GM12864 (cell line): ENCODE measurements around the gene PSMF1.
"Not testable (repeated sequence)": the region's sequence is repeated elsewhere in the genome, so short reads cannot be mapped to it uniquely, and the experiment has no call there.

Experiments used
- DNase-seq: peaks from one replicate; pipeline ENCODE4 v3.0.0-alpha.2; 2011; ENCODE audit warnings: low read depth
- H3K4me3 ChIP-seq: 2 replicates; pipeline ENCODE4 v1.5.1; 2011; ENCODE audit warnings: mild to moderate bottlenecking, low read depth, low read length, control low read depth
- CTCF ChIP-seq: IDR thresholded peaks from 2 replicates; pipeline ENCODE4 v1.5.1; 2011; ENCODE audit warnings: low read depth, mild to moderate bottlenecking, moderate library complexity, low read length, control low read depth, inconsistent platforms; ENCODE audit errors: missing control alignments

Gene PSMF1

GRCh38 chr20:1144401-1145172 lies 26.2 kb downstream of the PSMF1 start:
- H3K4me3 ChIP-seq, result no peak overlapping the region
- TF ChIP-seq CTCF, result no peak
- no peak for DNase-seq

DNA sequence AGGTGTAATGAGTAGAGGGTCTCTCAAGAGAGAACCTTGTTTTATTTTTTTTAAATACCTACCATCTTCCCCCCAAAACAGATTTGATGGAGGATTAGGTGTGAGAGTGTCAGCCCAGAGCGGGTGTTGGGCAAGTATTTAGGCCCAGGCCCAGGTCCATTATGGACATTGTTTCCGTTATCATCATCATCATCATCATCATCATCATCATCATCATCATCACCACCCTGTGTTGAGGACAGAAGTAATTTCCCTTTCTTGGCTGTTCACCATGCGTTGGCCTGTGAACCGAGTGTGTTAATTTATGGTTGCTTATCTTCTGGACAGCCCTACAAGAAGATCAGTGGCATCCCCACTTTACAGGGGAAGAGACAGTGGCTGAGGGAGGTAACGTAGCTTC lies 28.6 kb downstream of the PSMF1 start:
- no peak for DNase-seq
- TF ChIP-seq CTCF, result no peak
- no peak overlapping the region for H3K4me3 ChIP-seq

DNA sequence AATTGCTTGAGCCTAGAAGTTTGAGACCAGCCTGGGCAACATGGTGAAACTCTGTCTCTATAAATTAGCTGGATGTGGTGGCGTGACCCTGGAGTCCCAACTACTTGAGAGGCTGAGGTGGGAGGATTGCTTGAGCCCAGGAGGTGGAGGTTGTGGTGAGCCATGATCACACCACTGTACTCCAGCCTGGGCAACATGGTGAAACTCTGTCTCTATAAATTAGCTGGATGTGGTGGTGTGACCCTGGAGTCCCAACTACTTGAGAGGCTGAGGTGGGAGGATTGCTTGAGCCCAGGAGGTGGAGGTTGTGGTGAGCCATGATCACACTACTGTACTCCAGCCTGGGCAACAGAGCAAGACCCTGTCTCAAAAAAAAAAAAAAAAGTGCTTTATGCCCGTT lies 31.4 kb downstream of the PSMF1 start:
- not testable (repeated sequence) for H3K4me3 ChIP-seq, DNase-seq

DNA sequence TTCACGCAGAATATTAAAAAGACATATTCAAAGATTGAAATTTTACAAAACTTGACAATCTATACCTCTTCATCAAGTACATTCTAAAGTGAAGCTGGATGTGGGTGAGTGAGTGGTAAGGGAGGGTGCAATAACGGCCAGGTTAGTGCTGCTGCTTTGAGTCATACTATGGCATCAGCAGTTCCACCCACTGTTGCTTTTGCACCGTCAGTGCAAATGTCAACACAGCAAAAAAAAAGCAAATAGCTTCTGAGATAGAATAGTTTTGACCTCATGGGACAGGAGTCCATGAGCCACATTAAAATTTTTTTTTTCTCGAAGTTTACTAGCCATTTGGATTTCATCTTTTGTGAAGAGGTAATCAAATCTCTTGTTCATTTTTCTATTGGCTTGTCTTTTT lies 31.8 kb downstream of the PSMF1 start:
- no peak for TF ChIP-seq CTCF
- no peak for DNase-seq
- no peak overlapping the region for H3K4me3 ChIP-seq

DNA sequence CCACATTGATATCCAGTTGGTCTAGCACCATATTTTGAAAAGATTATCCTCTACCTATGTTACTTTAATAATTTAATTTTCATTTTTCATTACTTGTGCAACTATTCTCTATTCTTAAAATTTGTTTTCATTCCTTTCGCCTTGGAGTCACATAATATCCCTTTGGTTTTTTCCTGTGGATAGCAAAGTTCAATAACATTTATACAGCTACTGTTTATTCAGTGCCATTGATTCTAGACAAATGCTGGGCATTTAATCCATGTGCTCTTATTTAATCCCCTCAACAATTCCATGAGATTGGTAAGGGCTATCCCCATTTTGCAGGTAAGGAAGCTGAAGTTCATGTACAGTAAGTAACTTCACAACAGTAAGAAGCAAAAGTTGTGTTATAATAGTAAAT lies 32.6 kb downstream of the PSMF1 start:
- no peak for TF ChIP-seq CTCF
- no peak overlapping the region for H3K4me3 ChIP-seq
- no peak for DNase-seq

- DNase-seq, result no peak
- H3K4me3 ChIP-seq, result no peak overlapping the region
- no peak for TF ChIP-seq CTCF
Observed at GRCh38 chr20:1154226-1154625, 35.8 kb downstream of the PSMF1 start.

GRCh38 chr20:1154691-1155090 lies 36.3 kb downstream of the PSMF1 start:
- TF ChIP-seq CTCF, result no peak
- no peak overlapping the region for H3K4me3 ChIP-seq
- DNase-seq, result no peak

- TF ChIP-seq CTCF, result no peak
- H3K4me3 ChIP-seq, result no peak overlapping the region
- no peak for DNase-seq
Observed at GRCh38 chr20:1155342-1155741, 36.9 kb downstream of the PSMF1 start.
